Measurements from ENCODE around the gene ST6GALNAC3. TPM values are rescaled to one million over a fixed set of nuclear protein-coding genes. Genes with fewer than 3 reads are reported as not detected.

The ST6GALNAC3 gene
- total RNA-seq, 2 donors from 2014 or later = 0.35 to 2.5 TPM

- H3K4me3 Mint-ChIP-seq = no peak overlapping the region
- no peaks in the 10 kb centered on the region for H3K4me1 Mint-ChIP-seq (ENCODE audit: low read depth)
- H3K36me3 Mint-ChIP-seq (ENCODE audit: insufficient read depth in 2 of 2) = no peaks in the 10 kb centered on the region
- DNase-seq = no peak
- H3K9me3 Mint-ChIP-seq = no peaks in the 10 kb centered on the region
- no peaks in the 10 kb centered on the region for H3K27me3 Mint-ChIP-seq (ENCODE audit: low read depth)
- no peak overlapping the region for H3K27ac Mint-ChIP-seq
- no peak for ATAC-seq (replicated peaks in 1 of 2)
Measured at GRCh38 chr1:76142771-76143540, 68.4 kb downstream of the ST6GALNAC3 start.

- no peaks in the 10 kb centered on the region for H3K27me3 Mint-ChIP-seq (ENCODE audit: low read depth)
- H3K4me3 Mint-ChIP-seq = no peak overlapping the region
- H3K27ac Mint-ChIP-seq = no peak overlapping the region
- no peaks in the 10 kb centered on the region for H3K4me1 Mint-ChIP-seq (ENCODE audit: low read depth)
- no peak for ATAC-seq (replicated peaks in 1 of 2)
- H3K36me3 Mint-ChIP-seq (ENCODE audit: insufficient read depth in 2 of 2) = no peaks in the 10 kb centered on the region
- DNase-seq = no peak
- H3K9me3 Mint-ChIP-seq = no peaks in the 10 kb centered on the region
Measured at GRCh38 chr1:76144247-76144646, 69.7 kb downstream of the ST6GALNAC3 start.

GRCh38 chr1:76145332-76145731, 70.8 kb downstream of the ST6GALNAC3 start:
- Mint-ChIP-seq H3K36me3 (ENCODE audit: insufficient read depth in 2 of 2) (no peaks in the 10 kb centered on the region), H3K4me1 (ENCODE audit: low read depth) (no peaks in the 10 kb centered on the region), H3K27me3 (ENCODE audit: low read depth) (no peaks in the 10 kb centered on the region), H3K4me3 (no peak overlapping the region), H3K9me3 (no peaks in the 10 kb centered on the region), H3K27ac (no peak overlapping the region)
- DNase-seq (no peak), ATAC-seq (replicated peaks in 1 of 2) (no peak)

GRCh38 chr1:76146184-76146583, 71.6 kb downstream of the ST6GALNAC3 start:
- no peaks in the 10 kb centered on the region for H3K4me1 Mint-ChIP-seq (ENCODE audit: low read depth)
- H3K4me3 Mint-ChIP-seq = no peak overlapping the region
- H3K9me3 Mint-ChIP-seq = no peaks in the 10 kb centered on the region
- DNase-seq (no peak), ATAC-seq (replicated peaks in 1 of 2) (no peak)
- no peak overlapping the region for H3K27ac Mint-ChIP-seq
- H3K36me3 Mint-ChIP-seq (ENCODE audit: insufficient read depth in 2 of 2) = no peaks in the 10 kb centered on the region
- no peaks in the 10 kb centered on the region for H3K27me3 Mint-ChIP-seq (ENCODE audit: low read depth)

GRCh38 chr1:76147917-76148316, 73.4 kb downstream of the ST6GALNAC3 start:
- Mint-ChIP-seq H3K27me3 (ENCODE audit: low read depth) (no peaks in the 10 kb centered on the region), H3K4me1 (ENCODE audit: low read depth) (no peaks in the 10 kb centered on the region), H3K9me3 (no peaks in the 10 kb centered on the region), H3K36me3 (ENCODE audit: insufficient read depth in 2 of 2) (no peaks in the 10 kb centered on the region), H3K4me3 (no peak overlapping the region), H3K27ac (no peak overlapping the region)
- no peak for DNase-seq
- no peak for ATAC-seq (replicated peaks in 1 of 2)

- no peak for DNase-seq
- ATAC-seq (replicated peaks in 1 of 2) = no peak
- Mint-ChIP-seq H3K4me3 (no peak overlapping the region), H3K4me1 (ENCODE audit: low read depth) (no peaks in the 10 kb centered on the region), H3K27ac (no peak overlapping the region), H3K9me3 (no peaks in the 10 kb centered on the region), H3K27me3 (ENCODE audit: low read depth) (no peaks in the 10 kb centered on the region), H3K36me3 (ENCODE audit: insufficient read depth in 2 of 2) (no peaks in the 10 kb centered on the region)
Measured at GRCh38 chr1:76148460-76148859, 73.9 kb downstream of the ST6GALNAC3 start.

- DNase-seq (no peak), ATAC-seq (replicated peaks in 1 of 2) (no peak)
- no peak overlapping the region for H3K4me3 Mint-ChIP-seq
- H3K27ac Mint-ChIP-seq = peak overlapping the region; percentile 76
- H3K36me3 Mint-ChIP-seq (ENCODE audit: insufficient read depth in 2 of 2) = no peaks in the 10 kb centered on the region
- peaks cover 15% of the 10 kb centered on the region for H3K4me1 Mint-ChIP-seq (ENCODE audit: low read depth)
- no peaks in the 10 kb centered on the region for H3K9me3 Mint-ChIP-seq
- H3K27me3 Mint-ChIP-seq (ENCODE audit: low read depth) = no peaks in the 10 kb centered on the region
Measured at GRCh38 chr1:76153841-76154205, 79.3 kb downstream of the ST6GALNAC3 start.

- H3K4me1 Mint-ChIP-seq (ENCODE audit: low read depth) = peaks cover 15% of the 10 kb centered on the region
- no peaks in the 10 kb centered on the region for H3K9me3 Mint-ChIP-seq
- ATAC-seq (replicated peaks in 1 of 2) (peak; percentile 90 to 92), DNase-seq (peak; percentile 78 to 82)
- H3K4me3 Mint-ChIP-seq = peak overlapping the region; percentile 79 to 90
- no peaks in the 10 kb centered on the region for H3K36me3 Mint-ChIP-seq (ENCODE audit: insufficient read depth in 2 of 2)
- H3K27me3 Mint-ChIP-seq (ENCODE audit: low read depth) = no peaks in the 10 kb centered on the region
- peak overlapping the region; percentile 76 for H3K27ac Mint-ChIP-seq
Measured at GRCh38 chr1:76154206-76154956, 79.8 kb downstream of the ST6GALNAC3 start.

- peaks cover 15% of the 10 kb centered on the region for H3K4me1 Mint-ChIP-seq (ENCODE audit: low read depth)
- H3K36me3 Mint-ChIP-seq (ENCODE audit: insufficient read depth in 2 of 2) = no peaks in the 10 kb centered on the region
- H3K4me3 Mint-ChIP-seq = no peak overlapping the region
- DNase-seq (no peak), ATAC-seq (replicated peaks in 1 of 2) (no peak)
- no peaks in the 10 kb centered on the region for H3K27me3 Mint-ChIP-seq (ENCODE audit: low read depth)
- no peak overlapping the region for H3K27ac Mint-ChIP-seq
- no peaks in the 10 kb centered on the region for H3K9me3 Mint-ChIP-seq
Measured at GRCh38 chr1:76156987-76157386, 82.4 kb downstream of the ST6GALNAC3 start.

GRCh38 chr1:76158126-76158525, 83.6 kb downstream of the ST6GALNAC3 start:
- H3K27me3 Mint-ChIP-seq (ENCODE audit: low read depth) = no peaks in the 10 kb centered on the region
- ATAC-seq (replicated peaks in 1 of 2) (no peak), DNase-seq (no peak)
- peaks cover 15% of the 10 kb centered on the region for H3K4me1 Mint-ChIP-seq (ENCODE audit: low read depth)
- no peaks in the 10 kb centered on the region for H3K9me3 Mint-ChIP-seq
- H3K36me3 Mint-ChIP-seq (ENCODE audit: insufficient read depth in 2 of 2) = no peaks in the 10 kb centered on the region
- H3K4me3 Mint-ChIP-seq = no peak overlapping the region
- H3K27ac Mint-ChIP-seq = no peak overlapping the region

GRCh38 chr1:76160225-76160624, 85.7 kb downstream of the ST6GALNAC3 start:
- Mint-ChIP-seq H3K4me1 (ENCODE audit: low read depth) (no peaks in the 10 kb centered on the region), H3K27me3 (ENCODE audit: low read depth) (no peaks in the 10 kb centered on the region), H3K9me3 (no peaks in the 10 kb centered on the region), H3K27ac (no peak overlapping the region), H3K4me3 (no peak overlapping the region), H3K36me3 (ENCODE audit: insufficient read depth in 2 of 2) (no peaks in the 10 kb centered on the region)
- no peak for DNase-seq
- no peak for ATAC-seq (replicated peaks in 1 of 2)

- H3K36me3 Mint-ChIP-seq (ENCODE audit: insufficient read depth in 2 of 2) = no peaks in the 10 kb centered on the region
- H3K4me1 Mint-ChIP-seq (ENCODE audit: low read depth) = no peaks in the 10 kb centered on the region
- H3K27ac Mint-ChIP-seq = no peak overlapping the region
- H3K9me3 Mint-ChIP-seq = peaks cover 4% of the 10 kb centered on the region in 2 donors
- no peak overlapping the region for H3K4me3 Mint-ChIP-seq
- ATAC-seq (replicated peaks in 1 of 2) = no peak
- DNase-seq = no peak
- no peaks in the 10 kb centered on the region for H3K27me3 Mint-ChIP-seq (ENCODE audit: low read depth)
Measured at GRCh38 chr1:76161451-76161850, 86.9 kb downstream of the ST6GALNAC3 start.

GRCh38 chr1:76162254-76162653, 87.7 kb downstream of the ST6GALNAC3 start:
- Mint-ChIP-seq H3K27me3 (ENCODE audit: low read depth) (no peaks in the 10 kb centered on the region), H3K27ac (no peak overlapping the region), H3K36me3 (ENCODE audit: insufficient read depth in 2 of 2) (no peaks in the 10 kb centered on the region), H3K9me3 (peaks cover 4 to 6% of the 10 kb centered on the region in 2 donors), H3K4me3 (no peak overlapping the region), H3K4me1 (ENCODE audit: low read depth) (no peaks in the 10 kb centered on the region)
- ATAC-seq (replicated peaks in 1 of 2) (no peak), DNase-seq (no peak)
